Measurements from ENCODE around the gene GADL1.

GADL1 gene

DNA sequence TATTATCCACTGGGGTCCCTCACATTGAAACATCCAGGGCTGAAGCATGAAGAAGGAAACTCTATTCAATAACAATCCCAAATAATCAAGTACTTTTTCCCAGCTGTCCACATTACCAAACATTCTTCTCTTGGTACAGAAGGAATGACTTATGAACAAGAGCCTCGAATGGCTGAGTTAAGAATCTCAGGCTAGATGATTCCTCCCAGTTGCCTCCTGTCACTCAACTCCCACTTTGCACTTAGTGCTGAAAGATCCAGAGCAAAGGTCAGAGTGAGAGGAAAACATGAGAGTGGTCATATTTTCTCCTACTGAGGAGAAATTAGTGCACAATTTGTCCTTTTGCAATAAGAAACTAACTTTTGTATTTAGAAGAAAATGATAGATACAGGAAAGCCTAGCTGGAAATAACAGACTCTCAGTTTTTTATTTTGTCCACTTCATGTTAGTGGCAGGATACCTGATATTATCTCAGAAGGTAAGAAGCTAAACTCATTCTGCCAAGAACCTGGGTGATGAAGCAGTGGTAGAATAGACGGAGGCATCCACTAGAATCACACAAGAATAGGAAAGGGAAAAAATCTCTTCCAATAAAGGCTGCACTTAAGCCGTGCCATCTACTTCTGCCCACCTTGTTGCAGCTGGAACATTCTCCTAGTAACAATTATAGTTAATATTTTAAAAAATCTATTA is 46.2 kb downstream of the GADL1 start:
- H3K4me1 ChIP-seq (ENCODE audit: control insufficient read depth, insufficient read depth, low read length): no peaks in the 10 kb centered on the region
- no peaks in the 10 kb centered on the region for H3K36me3 ChIP-seq (ENCODE audit: control insufficient read depth in 2 of 2, insufficient read depth in 2 of 2, low read length in 2 of 2)
- H3K27ac ChIP-seq (ENCODE audit: low read length): no peak overlapping the region
- no peaks in the 10 kb centered on the region for H3K27me3 ChIP-seq (ENCODE audit: control insufficient read depth in 1 of 2, insufficient read depth in 2 of 2, low read length in 2 of 2)
- H3K4me3 ChIP-seq (ENCODE audit: low read length in 2 of 2): no peak overlapping the region
- H3K9me3 ChIP-seq (ENCODE audit: control insufficient read depth in 2 of 2, low read length in 2 of 2): no peaks in the 10 kb centered on the region
- H3K9ac ChIP-seq (ENCODE audit: low read length in 2 of 2): no peak overlapping the region

DNA sequence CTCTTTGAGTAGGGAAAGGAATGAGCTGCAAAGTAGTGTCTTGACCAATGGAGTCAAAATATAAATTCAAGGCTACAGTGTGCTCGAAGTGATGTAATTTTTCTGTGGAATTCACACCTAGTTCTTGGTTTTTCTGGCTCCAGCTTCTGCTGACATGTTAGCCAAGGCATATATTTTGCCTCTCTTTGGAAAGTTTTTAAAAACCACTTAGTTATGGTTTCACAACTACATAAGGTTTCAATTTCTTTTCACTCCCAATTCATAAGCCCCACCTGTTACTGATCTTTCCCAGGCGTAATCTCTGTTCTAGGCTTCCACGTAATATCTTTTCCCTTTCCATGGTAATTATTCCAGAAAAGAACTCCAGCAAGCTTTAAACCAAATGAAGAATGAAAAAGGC is 46.9 kb downstream of the GADL1 start:
- Histone ChIP-seq H3K36me3 (ENCODE audit: control insufficient read depth in 2 of 2, insufficient read depth in 2 of 2, low read length in 2 of 2) (no peaks in the 10 kb centered on the region), H3K27me3 (ENCODE audit: control insufficient read depth in 1 of 2, insufficient read depth in 2 of 2, low read length in 2 of 2) (no peaks in the 10 kb centered on the region), H3K4me3 (ENCODE audit: low read length in 2 of 2) (no peak overlapping the region), H3K9ac (ENCODE audit: low read length in 2 of 2) (no peak overlapping the region), H3K27ac (ENCODE audit: low read length) (no peak overlapping the region), H3K9me3 (ENCODE audit: control insufficient read depth in 2 of 2, low read length in 2 of 2) (no peaks in the 10 kb centered on the region), H3K4me1 (ENCODE audit: control insufficient read depth, insufficient read depth, low read length) (no peaks in the 10 kb centered on the region)

DNA sequence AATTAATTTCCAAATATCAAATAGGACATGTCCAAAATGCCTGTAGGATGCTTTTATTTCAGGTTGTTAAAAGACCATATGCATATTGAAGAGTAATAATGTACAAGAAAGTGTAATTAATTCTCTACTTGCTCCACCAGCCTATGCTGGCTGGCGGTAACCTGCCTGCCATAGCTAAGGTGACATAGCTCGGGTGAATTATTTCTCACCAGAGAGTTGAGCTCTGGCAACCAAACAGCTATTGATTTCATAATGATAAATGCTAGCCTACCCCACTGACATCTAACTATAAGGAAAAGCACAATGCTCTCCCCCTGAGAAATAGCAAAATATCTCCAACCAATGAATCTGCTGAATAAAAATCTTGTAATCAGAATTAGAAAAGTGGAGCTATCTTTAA is 48.9 kb downstream of the GADL1 start:
- Histone ChIP-seq H3K9me3 (ENCODE audit: control insufficient read depth in 2 of 2, low read length in 2 of 2) (no peaks in the 10 kb centered on the region), H3K9ac (ENCODE audit: low read length in 2 of 2) (no peak overlapping the region), H3K27me3 (ENCODE audit: control insufficient read depth in 1 of 2, insufficient read depth in 2 of 2, low read length in 2 of 2) (no peaks in the 10 kb centered on the region), H3K4me1 (ENCODE audit: control insufficient read depth, insufficient read depth, low read length) (no peaks in the 10 kb centered on the region), H3K36me3 (ENCODE audit: control insufficient read depth in 2 of 2, insufficient read depth in 2 of 2, low read length in 2 of 2) (no peaks in the 10 kb centered on the region), H3K4me3 (ENCODE audit: low read length in 2 of 2) (no peak overlapping the region), H3K27ac (ENCODE audit: low read length) (no peak overlapping the region)

DNA sequence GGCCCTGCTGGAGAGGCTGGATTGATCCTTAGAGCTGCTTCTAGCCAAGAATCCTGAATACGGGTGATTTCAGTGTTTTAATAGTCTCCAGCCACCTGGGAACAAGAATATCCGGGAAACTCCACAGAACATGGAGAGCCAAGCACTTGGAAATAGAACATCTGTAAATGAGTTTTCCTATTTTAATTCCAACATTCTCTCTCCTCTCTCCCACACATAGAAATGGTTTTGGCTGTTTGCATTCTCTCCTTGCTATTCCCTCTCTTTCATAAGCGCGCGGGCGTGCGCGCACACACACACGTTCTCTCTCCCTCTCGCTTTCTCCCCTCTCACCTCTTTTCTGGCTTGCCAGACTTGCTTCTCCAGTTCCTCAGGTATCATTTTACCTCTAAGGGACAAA is 50.6 kb downstream of the GADL1 start:
- Histone ChIP-seq H3K27ac (ENCODE audit: low read length) (no peak overlapping the region), H3K9ac (ENCODE audit: low read length in 2 of 2) (no peak overlapping the region), H3K4me3 (ENCODE audit: low read length in 2 of 2) (no peak overlapping the region), H3K4me1 (ENCODE audit: control insufficient read depth, insufficient read depth, low read length) (no peaks in the 10 kb centered on the region), H3K9me3 (ENCODE audit: control insufficient read depth in 2 of 2, low read length in 2 of 2) (no peaks in the 10 kb centered on the region), H3K27me3 (ENCODE audit: control insufficient read depth in 1 of 2, insufficient read depth in 2 of 2, low read length in 2 of 2) (no peaks in the 10 kb centered on the region), H3K36me3 (ENCODE audit: control insufficient read depth in 2 of 2, insufficient read depth in 2 of 2, low read length in 2 of 2) (no peaks in the 10 kb centered on the region)

DNA sequence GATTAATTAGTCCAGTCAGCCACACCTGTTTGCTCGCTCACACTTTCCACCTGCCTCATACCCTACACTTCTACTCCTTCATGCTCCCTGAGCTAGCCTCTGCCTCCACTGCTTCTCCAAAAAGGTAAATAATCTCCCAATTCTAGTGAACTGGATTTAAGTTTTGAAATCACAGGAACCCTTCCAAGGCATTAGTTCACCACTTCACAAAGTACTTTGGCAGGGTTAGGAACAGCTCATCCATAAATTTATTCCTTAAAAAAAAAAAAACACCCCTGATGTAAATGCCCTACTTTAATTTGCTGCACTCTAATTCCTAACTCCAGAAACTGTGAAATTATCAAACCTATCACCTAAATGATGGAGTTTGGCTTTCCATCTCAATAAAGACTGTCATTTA is 58.3 kb downstream of the GADL1 start:
- Histone ChIP-seq H3K9me3 (ENCODE audit: control insufficient read depth in 2 of 2, low read length in 2 of 2) (no peaks in the 10 kb centered on the region), H3K9ac (ENCODE audit: low read length in 2 of 2) (no peak overlapping the region), H3K27ac (ENCODE audit: low read length) (no peak overlapping the region), H3K27me3 (ENCODE audit: control insufficient read depth in 1 of 2, insufficient read depth in 2 of 2, low read length in 2 of 2) (no peaks in the 10 kb centered on the region), H3K36me3 (ENCODE audit: control insufficient read depth in 2 of 2, insufficient read depth in 2 of 2, low read length in 2 of 2) (no peaks in the 10 kb centered on the region), H3K4me3 (ENCODE audit: low read length in 2 of 2) (no peak overlapping the region), H3K4me1 (ENCODE audit: control insufficient read depth, insufficient read depth, low read length) (no peaks in the 10 kb centered on the region)

DNA sequence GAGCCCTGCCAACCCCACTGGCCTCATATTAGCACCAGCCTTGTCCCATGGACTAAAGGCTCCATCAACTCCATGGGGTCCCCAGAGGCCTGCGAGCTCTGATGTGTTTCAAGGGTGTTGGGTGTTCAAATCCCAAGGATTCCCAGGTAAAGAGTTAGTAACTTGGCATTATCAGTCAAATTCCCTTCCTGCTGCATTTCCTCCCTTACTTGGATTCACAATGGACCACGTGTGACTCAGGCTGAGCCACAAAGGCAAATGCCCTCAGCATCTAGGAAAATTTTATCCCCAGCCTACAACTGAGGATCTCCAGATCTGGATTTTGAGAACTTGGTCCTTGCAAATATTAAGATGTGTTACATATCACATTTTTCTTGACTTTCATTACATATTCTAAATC is 58.8 kb downstream of the GADL1 start:
- Histone ChIP-seq H3K36me3 (ENCODE audit: control insufficient read depth in 2 of 2, insufficient read depth in 2 of 2, low read length in 2 of 2) (no peaks in the 10 kb centered on the region), H3K4me3 (ENCODE audit: low read length in 2 of 2) (no peak overlapping the region), H3K27me3 (ENCODE audit: control insufficient read depth in 1 of 2, insufficient read depth in 2 of 2, low read length in 2 of 2) (no peaks in the 10 kb centered on the region), H3K27ac (ENCODE audit: low read length) (no peak overlapping the region), H3K9me3 (ENCODE audit: control insufficient read depth in 2 of 2, low read length in 2 of 2) (no peaks in the 10 kb centered on the region), H3K9ac (ENCODE audit: low read length in 2 of 2) (no peak overlapping the region), H3K4me1 (ENCODE audit: control insufficient read depth, insufficient read depth, low read length) (no peaks in the 10 kb centered on the region)

DNA sequence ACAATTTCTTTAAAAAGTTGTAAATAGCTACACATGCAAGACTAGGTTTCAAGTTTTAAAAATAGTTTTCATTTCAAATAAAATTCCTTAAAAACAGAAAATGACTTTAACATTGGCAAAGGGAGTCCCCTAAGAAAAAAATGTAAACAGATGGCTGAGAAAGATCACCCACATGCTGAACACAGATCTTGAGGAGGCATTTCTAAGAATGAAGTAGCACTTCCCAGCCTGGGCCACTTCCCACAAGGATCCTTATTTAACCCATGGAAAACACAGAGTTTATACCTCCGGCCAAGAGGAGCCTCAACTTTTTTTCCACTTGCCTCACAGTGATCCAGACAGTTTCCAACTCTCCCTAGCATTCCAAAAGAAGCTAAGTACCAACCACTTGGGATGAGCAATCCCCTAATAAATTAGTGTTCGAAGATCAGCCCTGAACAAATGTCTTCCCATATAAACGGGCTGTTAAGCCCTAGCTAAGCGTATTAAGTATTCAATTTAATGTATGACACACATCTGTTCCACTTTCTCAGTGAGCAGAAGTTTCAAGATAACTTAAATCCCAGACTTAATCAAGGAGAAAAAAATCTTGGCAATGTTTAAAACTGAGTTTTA is 61.4 kb downstream of the GADL1 start:
- Histone ChIP-seq H3K9me3 (ENCODE audit: control insufficient read depth in 2 of 2, low read length in 2 of 2) (no peaks in the 10 kb centered on the region), H3K27ac (ENCODE audit: low read length) (no peak overlapping the region), H3K27me3 (ENCODE audit: control insufficient read depth in 1 of 2, insufficient read depth in 2 of 2, low read length in 2 of 2) (no peaks in the 10 kb centered on the region), H3K4me3 (ENCODE audit: low read length in 2 of 2) (no peak overlapping the region), H3K4me1 (ENCODE audit: control insufficient read depth, insufficient read depth, low read length) (no peaks in the 10 kb centered on the region), H3K36me3 (ENCODE audit: control insufficient read depth in 2 of 2, insufficient read depth in 2 of 2, low read length in 2 of 2) (no peaks in the 10 kb centered on the region), H3K9ac (ENCODE audit: low read length in 2 of 2) (no peak overlapping the region)

DNA sequence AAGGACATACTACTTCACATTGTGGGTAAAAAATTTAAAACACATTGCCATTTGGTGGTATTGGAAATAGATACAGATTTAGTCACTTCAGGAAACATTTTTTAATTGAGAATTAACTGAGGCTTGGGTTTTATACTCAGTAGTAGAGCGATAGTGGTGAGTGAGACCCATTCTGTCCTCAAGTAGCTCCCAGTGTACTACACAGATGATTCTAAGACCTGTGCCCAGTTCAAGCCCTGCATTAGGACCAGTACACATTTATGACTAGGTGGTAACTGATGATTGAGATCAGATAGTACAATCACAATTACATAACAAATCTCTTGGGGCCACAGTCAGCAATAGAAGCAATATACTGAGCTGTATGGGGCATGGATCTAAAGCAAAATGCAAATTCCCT is 67.4 kb downstream of the GADL1 start:
- no peaks in the 10 kb centered on the region for H3K4me1 ChIP-seq (ENCODE audit: control insufficient read depth, insufficient read depth, low read length)
- no peak overlapping the region for H3K9ac ChIP-seq (ENCODE audit: low read length in 2 of 2)
- no peaks in the 10 kb centered on the region for H3K27me3 ChIP-seq (ENCODE audit: control insufficient read depth in 1 of 2, insufficient read depth in 2 of 2, low read length in 2 of 2)
- H3K4me3 ChIP-seq (ENCODE audit: low read length in 2 of 2): no peak overlapping the region
- H3K27ac ChIP-seq (ENCODE audit: low read length): no peak overlapping the region
- no peaks in the 10 kb centered on the region for H3K36me3 ChIP-seq (ENCODE audit: control insufficient read depth in 2 of 2, insufficient read depth in 2 of 2, low read length in 2 of 2)
- H3K9me3 ChIP-seq (ENCODE audit: control insufficient read depth in 2 of 2, low read length in 2 of 2): no peaks in the 10 kb centered on the region

DNA sequence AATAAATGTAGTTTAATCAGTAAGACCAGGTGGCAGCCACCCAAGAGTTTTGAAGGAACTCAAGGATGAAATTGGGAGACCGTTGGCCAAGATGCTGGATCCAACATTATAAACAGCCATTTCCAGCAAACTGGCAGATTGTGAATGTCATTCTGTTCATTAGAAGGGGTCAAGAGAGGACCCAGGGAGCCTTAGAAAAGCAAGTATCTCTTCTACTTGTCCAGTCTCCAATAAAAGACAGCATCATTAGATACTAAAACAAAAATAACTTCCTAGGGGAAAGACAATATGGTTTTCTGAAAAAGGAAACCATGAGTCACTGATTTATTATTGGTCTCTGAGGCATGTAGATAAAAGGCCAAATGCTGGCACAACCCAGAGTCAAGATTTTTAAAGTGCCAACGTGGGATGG is 67.9 kb downstream of the GADL1 start:
- H3K9ac ChIP-seq (ENCODE audit: low read length in 2 of 2): no peak overlapping the region

DNA sequence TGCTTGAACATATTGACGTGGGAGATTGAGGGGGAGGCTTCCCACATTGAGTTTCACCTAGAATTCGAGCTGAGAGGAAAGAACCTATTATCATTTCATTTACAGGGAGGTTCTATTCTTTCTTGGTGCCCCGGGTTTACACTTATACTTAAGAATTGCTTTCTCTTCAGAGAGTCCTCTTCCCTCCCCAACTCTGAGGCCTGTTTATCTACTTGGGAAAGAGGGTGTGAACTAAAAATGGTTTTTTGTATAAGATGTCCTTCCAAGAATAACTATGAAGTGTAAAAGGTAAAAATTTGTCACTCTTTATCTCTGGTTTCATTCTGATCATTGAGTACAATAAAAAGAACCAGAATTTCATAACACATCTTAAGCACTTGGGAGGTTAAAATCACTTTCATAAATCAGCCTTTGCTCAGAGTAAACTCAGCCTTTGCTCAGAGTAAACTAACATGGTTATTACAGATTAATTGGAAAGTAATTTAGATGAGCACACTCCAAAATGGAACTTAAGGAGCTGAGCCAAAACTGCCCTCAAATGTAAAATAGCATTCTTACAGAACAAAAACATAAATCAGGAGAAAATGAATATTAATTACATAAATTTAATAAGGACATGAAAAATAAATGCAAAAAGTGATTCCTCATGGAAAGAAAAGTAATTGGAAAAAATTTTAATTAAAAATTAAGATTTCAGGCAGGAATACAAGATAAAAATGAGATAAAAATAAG is 75.2 kb downstream of the GADL1 start:
- Histone ChIP-seq H3K4me3 (ENCODE audit: low read length in 2 of 2) (no peak overlapping the region), H3K27ac (ENCODE audit: low read length) (no peak overlapping the region), H3K36me3 (ENCODE audit: control insufficient read depth in 2 of 2, insufficient read depth in 2 of 2, low read length in 2 of 2) (no peaks in the 10 kb centered on the region)

More for the DNA sequence above, 67.9 kb downstream of the GADL1 start:
- Histone ChIP-seq H3K9me3 (ENCODE audit: control insufficient read depth in 2 of 2, low read length in 2 of 2) (no peaks in the 10 kb centered on the region), H3K27ac (ENCODE audit: low read length) (no peak overlapping the region), H3K4me1 (ENCODE audit: control insufficient read depth, insufficient read depth, low read length) (no peaks in the 10 kb centered on the region), H3K4me3 (ENCODE audit: low read length in 2 of 2) (no peak overlapping the region), H3K36me3 (ENCODE audit: control insufficient read depth in 2 of 2, insufficient read depth in 2 of 2, low read length in 2 of 2) (no peaks in the 10 kb centered on the region), H3K27me3 (ENCODE audit: control insufficient read depth in 1 of 2, insufficient read depth in 2 of 2, low read length in 2 of 2) (no peaks in the 10 kb centered on the region)

DNA sequence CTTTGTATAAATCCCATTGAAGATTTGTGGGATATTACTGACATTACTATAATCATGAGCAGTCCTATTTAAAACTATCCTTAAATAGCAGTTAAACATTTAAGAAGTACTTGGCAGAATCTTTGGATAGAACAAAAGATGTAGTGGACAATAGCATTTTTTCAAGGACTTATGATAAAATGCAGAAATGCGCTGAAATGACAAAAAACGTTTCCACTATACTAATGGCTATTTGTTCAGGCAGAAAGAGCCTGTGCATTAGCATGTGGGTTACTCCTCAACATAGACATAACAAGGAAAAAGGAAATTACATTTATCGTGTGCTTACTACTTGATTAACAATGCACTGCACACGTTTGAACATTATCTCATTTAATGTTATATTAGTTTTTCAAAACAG is 80.7 kb downstream of the GADL1 start:
- H3K9ac ChIP-seq (ENCODE audit: low read length in 2 of 2): no peak overlapping the region

More for the DNA sequence above, 75.2 kb downstream of the GADL1 start:
- no peaks in the 10 kb centered on the region for H3K9me3 ChIP-seq (ENCODE audit: control insufficient read depth in 2 of 2, low read length in 2 of 2)
- H3K27me3 ChIP-seq (ENCODE audit: control insufficient read depth in 1 of 2, insufficient read depth in 2 of 2, low read length in 2 of 2): no peaks in the 10 kb centered on the region
- H3K9ac ChIP-seq (ENCODE audit: low read length in 2 of 2): no peak overlapping the region
- no peaks in the 10 kb centered on the region for H3K4me1 ChIP-seq (ENCODE audit: control insufficient read depth, insufficient read depth, low read length)

More for the DNA sequence above, 80.7 kb downstream of the GADL1 start:
- Histone ChIP-seq H3K27me3 (ENCODE audit: control insufficient read depth in 1 of 2, insufficient read depth in 2 of 2, low read length in 2 of 2) (no peaks in the 10 kb centered on the region), H3K9me3 (ENCODE audit: control insufficient read depth in 2 of 2, low read length in 2 of 2) (no peaks in the 10 kb centered on the region), H3K4me3 (ENCODE audit: low read length in 2 of 2) (no peak overlapping the region), H3K27ac (ENCODE audit: low read length) (no peak overlapping the region), H3K36me3 (ENCODE audit: control insufficient read depth in 2 of 2, insufficient read depth in 2 of 2, low read length in 2 of 2) (no peaks in the 10 kb centered on the region), H3K4me1 (ENCODE audit: control insufficient read depth, insufficient read depth, low read length) (no peaks in the 10 kb centered on the region)

All from stomach smooth muscle (tissue), 2 donors.